ENCODE measurements around the gene UBAC1.
"Not testable (repeated sequence)": the region's sequence is repeated elsewhere in the genome, so short reads cannot be mapped to it uniquely, and the experiment has no call there.

UBAC1 gene

GRCh38 chr9:135952664-135953206 is 8.4 kb downstream of the UBAC1 start:
- H3K27ac ChIP-seq, result no peak overlapping the region
- no peak for TF ChIP-seq ZFX (IDR thresholded peaks at IDR 0.05)
- TF ChIP-seq CTCF (conservative IDR thresholded peaks at IDR 0.05), result no peak

GRCh38 chr9:135951889-135952663 is 9.1 kb downstream of the UBAC1 start:
- TF ChIP-seq ZFX (IDR thresholded peaks at IDR 0.05), result no peak
- TF ChIP-seq CTCF (conservative IDR thresholded peaks at IDR 0.05), result no peak
- no peak overlapping the region for H3K27ac ChIP-seq

GRCh38 chr9:135951310-135951709 is 9.9 kb downstream of the UBAC1 start:
- not testable (repeated sequence) for H3K27ac ChIP-seq

- H3K27ac ChIP-seq, result not testable (repeated sequence)
Measured at GRCh38 chr9:135950841-135951240, 10.3 kb downstream of the UBAC1 start.

GRCh38 chr9:135950135-135950682 is 11.0 kb downstream of the UBAC1 start:
- no peak overlapping the region for H3K27ac ChIP-seq
- TF ChIP-seq CTCF (conservative IDR thresholded peaks at IDR 0.05) (no peak), ZFX (IDR thresholded peaks at IDR 0.05) (no peak)

- H3K27ac ChIP-seq, result no peak overlapping the region
- no peak for TF ChIP-seq CTCF (conservative IDR thresholded peaks at IDR 0.05)
- TF ChIP-seq ZFX (IDR thresholded peaks at IDR 0.05), result no peak
Measured at GRCh38 chr9:135949501-135950134, 11.6 kb downstream of the UBAC1 start.

- TF ChIP-seq ZFX (IDR thresholded peaks at IDR 0.05) (no peak), CTCF (conservative IDR thresholded peaks at IDR 0.05) (no peak)
- no peak overlapping the region for H3K27ac ChIP-seq
Measured at GRCh38 chr9:135948968-135949367, 12.2 kb downstream of the UBAC1 start.

GRCh38 chr9:135948446-135948845 is 12.7 kb downstream of the UBAC1 start:
- TF ChIP-seq CTCF (conservative IDR thresholded peaks at IDR 0.05), result no peak
- TF ChIP-seq ZFX (IDR thresholded peaks at IDR 0.05), result no peak
- no peak overlapping the region for H3K27ac ChIP-seq
